Psoas muscle (tissue), 8 donors: Measurements from ENCODE around the gene AFF1. TPM values are rescaled to one million over a fixed set of nuclear protein-coding genes. Genes with fewer than 3 reads are reported as not detected.

ENCODE experiments used
- ATAC-seq, 4 donors: fragments of 200-7000 bp; cut with Tn5 transposase; one replicate each; pipeline ENCODE4 v1.9.1; 2020; ENCODE audit warnings: moderate library complexity in 3 of 4, mild to moderate bottlenecking in 2 of 4
- DNase-seq, 2 donors: peaks; one replicate each; pipeline ENCODE4 v3.0.0-alpha.2; 2020
- H3K27ac ChIP-seq: fragments of 200-600 bp; one replicate; pipeline ENCODE4 v1.8.0; 2022
- H3K27me3 ChIP-seq, 3 donors: fragments of 200-600 bp in 1 of 3; one replicate each; pipeline versions ENCODE4 v1.6.1 to v1.8.0; 2013 to 2022; ENCODE audit warnings: low read length in 2 of 3, mild to moderate bottlenecking in 2 of 3, moderate library complexity in 1 of 3; ENCODE audit not compliant: insufficient read depth in 3 of 3
- H3K36me3 ChIP-seq, 2 donors: fragments of 200-600 bp in 1 of 2; one replicate each; pipeline versions ENCODE4 v1.6.1 to v1.8.0; 2013 to 2022; ENCODE audit warnings: low read depth in 1 of 2, mild to moderate bottlenecking in 1 of 2, moderate library complexity in 1 of 2; ENCODE audit not compliant: insufficient read depth in 1 of 2
- H3K4me1 ChIP-seq: fragments of 200-600 bp; one replicate; pipeline ENCODE4 v1.8.0; 2022
- H3K4me3 ChIP-seq: fragments of 200-600 bp; one replicate; pipeline ENCODE4 v1.8.0; 2022; ENCODE audit warnings: mild to moderate bottlenecking
- H3K9me3 ChIP-seq: fragments of 200-600 bp; one replicate; pipeline ENCODE4 v1.8.0; 2022
- WGBS, 3 donors: extraction: QIAGEN DNeasy Blood & Tissue Kit; methylation state at CpG; one replicate each; pipeline versions ENCODE4 v1.1.6 to v1.1.7; 2013; 5-methylcytosine and 5-hydroxymethylcytosine counted together
- intact Hi-C, 2 donors: fragments of 100-400 bp; cut with DNase I; formaldehyde crosslinking; loops; one replicate each; pipeline versions ENCODE4 v1.11.0 to v1.14.2; 2022
- polyA plus RNA-seq, 3 donors: library from polyadenylated mRNA; stranded (reverse); fragments of 200-250 nt; gene quantifications; one replicate each; pipeline ENCODE4 v1.2.3, GENCODE V29; 2013
- total RNA-seq, 4 donors: library from RNA; stranded (reverse); fragmentation: NEBNext Ultra II Directional in 2 of 4; extraction: Animal tissue kit (Norgen Biotek cat#: 25700) in 2 of 4; gene quantifications; one replicate each; pipeline versions ENCODE4 v1.2.1 to v1.2.4, GENCODE V29; 2021 to 2023
- TF ChIP-seq, protein P1 (sequence below): fragments of 200-600 bp; IDR thresholded peaks from one replicate; pipeline ENCODE4 v1.8.0; 2022; ENCODE audit warnings: antibody characterized with exemption
- donor health status: healthy with polysubstance abuse.
- donor health status: DM: no; HTN: no; CAD: no; lungs with moderate emphysema.
- donor health status: Bipolar disorder and iron deficiency.
- donor health status: healthy.
- donor health status: DM: yes; HTN: yes; CAD: no.
- donor health status: DM: no; HTN: no; CAD: no.
- donor health status: DM: no; HTN: no; CAD: no.
- donor health status: DM: yes; HTN: yes; CAD: no.

The AFF1 gene
- total and polyA plus RNA-seq, 7 donors, result 62.7 to 171 (median 120) TPM

DNA sequence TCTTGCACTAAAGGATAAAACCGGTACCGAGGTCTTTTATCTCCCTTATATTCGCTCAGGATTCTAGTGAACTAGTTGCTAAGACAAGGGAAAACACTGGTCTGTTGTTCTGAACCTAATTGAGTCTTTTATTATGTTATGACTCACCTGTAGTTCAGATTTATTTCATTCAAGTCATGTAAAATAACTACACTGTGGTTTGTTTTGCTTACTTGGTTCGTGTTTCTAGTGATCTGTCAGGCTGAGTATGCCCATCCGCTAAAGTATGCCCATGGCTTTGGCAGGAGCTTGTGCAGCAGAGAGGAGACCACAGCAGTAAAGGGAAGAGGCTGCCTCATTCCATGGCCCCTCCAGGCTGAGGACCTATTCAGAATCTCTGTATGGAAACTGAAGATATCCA is 126.1 kb downstream of the AFF1 start:
- H3K9me3 ChIP-seq, result no peaks in the 10 kb centered on the region
- intact Hi-C loops, result no loop called here
- H3K27me3 ChIP-seq, result no peaks in the 10 kb centered on the region
- DNase-seq, result no peak
- TF ChIP-seq, protein P1, sequence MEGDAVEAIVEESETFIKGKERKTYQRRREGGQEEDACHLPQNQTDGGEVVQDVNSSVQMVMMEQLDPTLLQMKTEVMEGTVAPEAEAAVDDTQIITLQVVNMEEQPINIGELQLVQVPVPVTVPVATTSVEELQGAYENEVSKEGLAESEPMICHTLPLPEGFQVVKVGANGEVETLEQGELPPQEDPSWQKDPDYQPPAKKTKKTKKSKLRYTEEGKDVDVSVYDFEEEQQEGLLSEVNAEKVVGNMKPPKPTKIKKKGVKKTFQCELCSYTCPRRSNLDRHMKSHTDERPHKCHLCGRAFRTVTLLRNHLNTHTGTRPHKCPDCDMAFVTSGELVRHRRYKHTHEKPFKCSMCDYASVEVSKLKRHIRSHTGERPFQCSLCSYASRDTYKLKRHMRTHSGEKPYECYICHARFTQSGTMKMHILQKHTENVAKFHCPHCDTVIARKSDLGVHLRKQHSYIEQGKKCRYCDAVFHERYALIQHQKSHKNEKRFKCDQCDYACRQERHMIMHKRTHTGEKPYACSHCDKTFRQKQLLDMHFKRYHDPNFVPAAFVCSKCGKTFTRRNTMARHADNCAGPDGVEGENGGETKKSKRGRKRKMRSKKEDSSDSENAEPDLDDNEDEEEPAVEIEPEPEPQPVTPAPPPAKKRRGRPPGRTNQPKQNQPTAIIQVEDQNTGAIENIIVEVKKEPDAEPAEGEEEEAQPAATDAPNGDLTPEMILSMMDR, result no peak
- 59 to 81% (median 71%) methylated on average over 5 of the region's 5 CpGs for WGBS, 3 donors
- peak; percentile 69 to 83 (median 78) for ATAC-seq
- no peaks in the 10 kb centered on the region for H3K36me3 ChIP-seq
- H3K27ac ChIP-seq, result peak overlapping the region; percentile 87
- H3K4me3 ChIP-seq, result no peak overlapping the region
- peaks cover 83% of the 10 kb centered on the region for H3K4me1 ChIP-seq

DNA sequence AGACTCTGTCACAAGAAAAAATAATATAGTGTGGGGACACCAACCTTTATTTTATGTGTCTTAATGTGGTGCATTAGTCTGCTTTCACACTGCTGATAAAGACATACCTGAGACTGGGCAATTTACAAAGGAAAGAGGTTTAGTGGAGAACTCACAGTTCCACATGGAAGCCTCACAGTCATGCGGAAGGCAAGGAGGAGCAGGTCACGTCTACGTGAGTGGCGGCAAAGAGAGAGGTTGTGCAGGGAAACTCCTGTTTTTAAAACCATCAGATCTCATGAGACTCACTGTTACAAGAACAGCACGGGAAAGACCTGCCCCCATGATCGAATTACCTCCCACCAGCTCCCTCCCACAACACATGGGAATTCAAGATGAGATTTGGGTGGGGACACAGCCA is 130.2 kb downstream of the AFF1 start:
- WGBS, 3 donors, result 52 to 73% (median 68%) methylated on average over 6 of the region's 6 CpGs
- Histone ChIP-seq H3K27me3 (no peaks in the 10 kb centered on the region), H3K4me1 (peaks cover 74% of the 10 kb centered on the region), H3K4me3 (no peak overlapping the region), H3K36me3 (no peaks in the 10 kb centered on the region), H3K27ac (peak overlapping the region; percentile 27), H3K9me3 (no peaks in the 10 kb centered on the region)
- DNase-seq (no peak), ATAC-seq (no peak)
- intact Hi-C loops, result no loop called here
- TF ChIP-seq, protein P1, result no peak

DNA sequence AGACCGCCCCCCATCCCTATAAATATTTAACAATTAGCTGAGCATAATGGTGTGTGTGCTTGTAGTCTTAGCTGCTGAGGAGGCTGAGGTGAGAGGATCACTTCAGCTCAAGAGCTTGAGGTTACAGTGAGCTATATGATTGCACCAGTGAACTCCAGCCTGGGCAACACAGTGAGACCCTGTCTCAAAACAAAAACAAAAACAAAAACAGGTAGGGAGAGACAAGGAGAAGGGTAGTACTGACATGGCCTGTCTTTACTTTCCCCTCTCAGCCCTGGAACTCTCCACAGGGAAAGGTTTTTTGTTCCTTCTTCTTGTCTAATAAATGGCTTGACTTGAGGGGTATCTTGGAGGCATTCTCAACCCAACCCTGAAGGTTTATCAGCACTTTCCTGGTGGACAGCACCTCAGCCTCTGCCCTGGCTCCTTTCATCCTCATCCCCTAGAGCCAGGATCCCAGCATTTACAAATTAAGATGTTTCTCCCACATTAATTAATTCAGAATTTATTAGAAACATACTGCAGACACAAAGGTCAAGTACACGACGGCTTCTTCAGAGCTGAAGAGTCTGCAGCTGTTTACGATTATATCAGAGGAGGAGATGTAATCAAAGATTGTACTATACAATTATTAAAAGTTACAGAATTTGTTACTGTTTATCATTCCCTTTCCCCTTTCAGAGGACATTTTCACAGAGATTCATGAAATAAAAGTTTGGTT is 131.8 kb downstream of the AFF1 start:
- H3K27me3 ChIP-seq, result no peaks in the 10 kb centered on the region
- peak overlapping the region; percentile 32 for H3K27ac ChIP-seq
- no peak overlapping the region for H3K4me3 ChIP-seq
- intact Hi-C loops, result no loop called here
- DNase-seq (no peak), ATAC-seq (no peak)
- H3K4me1 ChIP-seq, result peaks cover 73% of the 10 kb centered on the region
- H3K9me3 ChIP-seq, result no peaks in the 10 kb centered on the region
- TF ChIP-seq, protein P1, result no peak
- WGBS, 3 donors, result 73 to 86% (median 79%) methylated on average over 4 of the region's 4 CpGs
- H3K36me3 ChIP-seq, result no peaks in the 10 kb centered on the region

DNA sequence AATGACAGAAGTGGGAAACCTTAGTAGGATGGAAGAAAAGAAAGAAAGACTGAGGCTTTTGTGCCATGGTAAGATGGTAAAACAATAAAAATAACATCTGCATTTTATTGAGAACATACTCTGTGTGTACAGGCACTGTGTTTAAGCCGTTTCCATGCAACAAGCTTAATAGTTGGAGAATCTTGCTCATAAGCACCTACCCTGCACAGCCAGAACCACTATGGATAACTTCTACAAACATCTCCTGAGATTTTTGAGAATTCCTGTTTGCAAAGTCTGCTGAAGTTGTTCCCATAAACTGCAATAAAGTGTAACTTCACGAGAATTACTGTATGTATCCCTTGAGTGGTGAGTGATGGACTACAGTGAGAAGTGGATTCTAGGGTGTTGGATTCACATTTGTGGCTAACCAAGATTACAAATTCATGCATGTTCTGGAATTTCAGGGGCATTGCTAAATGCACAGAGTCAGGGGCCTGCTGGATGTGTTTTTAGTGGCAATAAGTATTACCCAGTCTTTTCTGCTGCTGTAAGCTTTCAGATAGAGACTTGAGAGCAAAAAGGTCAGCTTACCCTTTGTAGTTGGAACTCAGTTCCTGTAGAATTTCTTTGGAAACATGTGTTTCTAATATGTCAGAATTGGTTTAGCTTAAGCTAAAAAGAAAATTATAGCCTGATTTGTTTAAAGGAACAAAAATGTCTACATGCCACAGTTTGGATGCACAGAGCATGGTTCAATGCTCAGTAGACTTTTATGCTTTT is 132.5 kb downstream of the AFF1 start:
- TF ChIP-seq, protein P1, result no peak
- ATAC-seq, result no peak
- Histone ChIP-seq H3K36me3 (no peaks in the 10 kb centered on the region), H3K27ac (peak overlapping the region; percentile 90), H3K4me3 (no peak overlapping the region), H3K9me3 (no peaks in the 10 kb centered on the region), H3K4me1 (peaks cover 68% of the 10 kb centered on the region), H3K27me3 (no peaks in the 10 kb centered on the region)
- DNase-seq, result no peak
- 60 to 76% (median 66%) methylated on average over 2 of the region's 2 CpGs for WGBS, 3 donors
- intact Hi-C loops, result no loop called here
